ENCODE measurements around the gene PRKCH. TPM values are rescaled to one million over a fixed set of nuclear protein-coding genes. Genes with fewer than 3 reads are reported as not detected.

The PRKCH gene
- total RNA-seq, 1 experiment from 2014 or later: 10.3 TPM

DNA sequence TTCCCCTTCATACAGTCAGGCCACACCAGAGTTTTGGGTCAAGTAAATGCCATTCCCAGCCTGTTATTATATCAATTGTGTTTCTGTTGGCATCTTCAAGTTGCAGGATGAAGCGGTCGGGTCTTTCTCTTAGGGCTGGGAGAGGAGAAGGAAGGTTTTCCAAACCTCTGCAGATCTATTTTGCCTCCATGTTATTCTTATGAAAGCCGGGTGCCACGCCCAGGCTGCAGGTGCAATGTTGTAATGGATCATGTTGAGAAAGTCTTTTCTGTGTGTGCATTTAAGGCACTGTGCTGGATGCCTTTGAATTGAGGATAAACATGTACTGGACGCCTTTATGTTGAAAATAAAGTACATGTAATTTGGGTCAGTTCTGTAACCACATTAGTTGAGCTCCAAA is 209.5 kb downstream of the PRKCH start (continued):
- TF ChIP-seq, protein P1, sequence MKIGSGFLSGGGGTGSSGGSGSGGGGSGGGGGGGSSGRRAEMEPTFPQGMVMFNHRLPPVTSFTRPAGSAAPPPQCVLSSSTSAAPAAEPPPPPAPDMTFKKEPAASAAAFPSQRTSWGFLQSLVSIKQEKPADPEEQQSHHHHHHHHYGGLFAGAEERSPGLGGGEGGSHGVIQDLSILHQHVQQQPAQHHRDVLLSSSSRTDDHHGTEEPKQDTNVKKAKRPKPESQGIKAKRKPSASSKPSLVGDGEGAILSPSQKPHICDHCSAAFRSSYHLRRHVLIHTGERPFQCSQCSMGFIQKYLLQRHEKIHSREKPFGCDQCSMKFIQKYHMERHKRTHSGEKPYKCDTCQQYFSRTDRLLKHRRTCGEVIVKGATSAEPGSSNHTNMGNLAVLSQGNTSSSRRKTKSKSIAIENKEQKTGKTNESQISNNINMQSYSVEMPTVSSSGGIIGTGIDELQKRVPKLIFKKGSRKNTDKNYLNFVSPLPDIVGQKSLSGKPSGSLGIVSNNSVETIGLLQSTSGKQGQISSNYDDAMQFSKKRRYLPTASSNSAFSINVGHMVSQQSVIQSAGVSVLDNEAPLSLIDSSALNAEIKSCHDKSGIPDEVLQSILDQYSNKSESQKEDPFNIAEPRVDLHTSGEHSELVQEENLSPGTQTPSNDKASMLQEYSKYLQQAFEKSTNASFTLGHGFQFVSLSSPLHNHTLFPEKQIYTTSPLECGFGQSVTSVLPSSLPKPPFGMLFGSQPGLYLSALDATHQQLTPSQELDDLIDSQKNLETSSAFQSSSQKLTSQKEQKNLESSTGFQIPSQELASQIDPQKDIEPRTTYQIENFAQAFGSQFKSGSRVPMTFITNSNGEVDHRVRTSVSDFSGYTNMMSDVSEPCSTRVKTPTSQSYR (CRISPR knock-in tag; IDR thresholded peaks at IDR 0.05): no peak
- TF ChIP-seq FOXK1 (CRISPR knock-in tag; IDR thresholded peaks at IDR 0.05): no peak

DNA sequence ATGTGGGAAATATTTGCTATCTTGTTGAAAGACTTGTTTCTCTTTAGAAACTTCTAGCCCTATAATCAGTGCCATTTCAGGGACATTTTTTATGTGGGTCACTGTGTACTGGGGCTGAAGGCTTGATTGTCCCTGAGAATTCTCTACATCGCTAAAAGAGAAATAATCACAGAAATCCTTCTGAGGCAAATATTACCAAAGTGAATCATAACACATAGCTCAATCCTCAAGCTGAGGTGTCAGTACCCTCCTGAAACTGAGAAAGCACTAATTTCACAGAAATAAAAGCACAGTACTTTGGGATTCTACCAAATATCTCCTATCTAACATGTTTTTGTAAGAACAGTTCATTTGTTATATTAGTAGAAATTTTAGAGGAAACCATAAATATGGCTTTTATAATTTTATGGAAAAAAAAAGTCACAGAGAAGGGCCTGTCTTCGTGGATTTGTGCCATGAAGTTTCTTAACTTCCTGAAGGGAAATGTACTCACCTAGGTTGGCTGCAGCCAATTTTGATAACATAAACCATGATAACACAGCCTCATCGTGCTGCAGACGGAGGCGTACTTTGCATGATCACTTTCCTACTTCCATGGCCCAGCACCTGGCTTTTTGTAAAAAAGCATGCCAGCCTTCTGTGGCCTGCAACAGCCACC is 210.2 kb downstream of the PRKCH start:
- no peaks in the 10 kb centered on the region; the same call in 1 of the 2 replicates for H3K27me3 Mint-ChIP-seq (ENCODE audit: low read depth)
- ATAC-seq: no peak
- peaks cover 25% of the 10 kb centered on the region for H3K4me1 Mint-ChIP-seq
- no peak overlapping the region for H3K27ac Mint-ChIP-seq
- H3K9me3 Mint-ChIP-seq: no peaks in the 10 kb centered on the region
- ChIA-PET CTCF (no interaction called here), POLR2A (no interaction called here)
- H3K36me3 Mint-ChIP-seq: no peaks in the 10 kb centered on the region
- no peak overlapping the region for H3K4me3 Mint-ChIP-seq
- DNase-seq (ENCODE audit: low spot score): no peak
- no peak for TF ChIP-seq GRHL2 (CRISPR knock-in tag; IDR thresholded peaks at IDR 0.05; ENCODE audit: insufficient replicate concordance, severe bottlenecking)
- TF ChIP-seq, protein P2, sequence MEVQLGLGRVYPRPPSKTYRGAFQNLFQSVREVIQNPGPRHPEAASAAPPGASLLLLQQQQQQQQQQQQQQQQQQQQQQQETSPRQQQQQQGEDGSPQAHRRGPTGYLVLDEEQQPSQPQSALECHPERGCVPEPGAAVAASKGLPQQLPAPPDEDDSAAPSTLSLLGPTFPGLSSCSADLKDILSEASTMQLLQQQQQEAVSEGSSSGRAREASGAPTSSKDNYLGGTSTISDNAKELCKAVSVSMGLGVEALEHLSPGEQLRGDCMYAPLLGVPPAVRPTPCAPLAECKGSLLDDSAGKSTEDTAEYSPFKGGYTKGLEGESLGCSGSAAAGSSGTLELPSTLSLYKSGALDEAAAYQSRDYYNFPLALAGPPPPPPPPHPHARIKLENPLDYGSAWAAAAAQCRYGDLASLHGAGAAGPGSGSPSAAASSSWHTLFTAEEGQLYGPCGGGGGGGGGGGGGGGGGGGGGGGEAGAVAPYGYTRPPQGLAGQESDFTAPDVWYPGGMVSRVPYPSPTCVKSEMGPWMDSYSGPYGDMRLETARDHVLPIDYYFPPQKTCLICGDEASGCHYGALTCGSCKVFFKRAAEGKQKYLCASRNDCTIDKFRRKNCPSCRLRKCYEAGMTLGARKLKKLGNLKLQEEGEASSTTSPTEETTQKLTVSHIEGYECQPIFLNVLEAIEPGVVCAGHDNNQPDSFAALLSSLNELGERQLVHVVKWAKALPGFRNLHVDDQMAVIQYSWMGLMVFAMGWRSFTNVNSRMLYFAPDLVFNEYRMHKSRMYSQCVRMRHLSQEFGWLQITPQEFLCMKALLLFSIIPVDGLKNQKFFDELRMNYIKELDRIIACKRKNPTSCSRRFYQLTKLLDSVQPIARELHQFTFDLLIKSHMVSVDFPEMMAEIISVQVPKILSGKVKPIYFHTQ (CRISPR knock-in tag; IDR thresholded peaks at IDR 0.05): no peak
- TF ChIP-seq NFYB (CRISPR knock-in tag; conservative IDR thresholded peaks at IDR 0.05; ENCODE audit: low read depth): no peak
- TF ChIP-seq ZNF416 (CRISPR knock-in tag; IDR thresholded peaks at IDR 0.05): no peak
- TF ChIP-seq ZNF423 (CRISPR knock-in tag; IDR thresholded peaks at IDR 0.05): no peak
- TF ChIP-seq, protein P3, sequence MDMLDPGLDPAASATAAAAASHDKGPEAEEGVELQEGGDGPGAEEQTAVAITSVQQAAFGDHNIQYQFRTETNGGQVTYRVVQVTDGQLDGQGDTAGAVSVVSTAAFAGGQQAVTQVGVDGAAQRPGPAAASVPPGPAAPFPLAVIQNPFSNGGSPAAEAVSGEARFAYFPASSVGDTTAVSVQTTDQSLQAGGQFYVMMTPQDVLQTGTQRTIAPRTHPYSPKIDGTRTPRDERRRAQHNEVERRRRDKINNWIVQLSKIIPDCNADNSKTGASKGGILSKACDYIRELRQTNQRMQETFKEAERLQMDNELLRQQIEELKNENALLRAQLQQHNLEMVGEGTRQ (CRISPR knock-in tag; IDR thresholded peaks at IDR 0.05): no peak
- TF ChIP-seq, protein P4, sequence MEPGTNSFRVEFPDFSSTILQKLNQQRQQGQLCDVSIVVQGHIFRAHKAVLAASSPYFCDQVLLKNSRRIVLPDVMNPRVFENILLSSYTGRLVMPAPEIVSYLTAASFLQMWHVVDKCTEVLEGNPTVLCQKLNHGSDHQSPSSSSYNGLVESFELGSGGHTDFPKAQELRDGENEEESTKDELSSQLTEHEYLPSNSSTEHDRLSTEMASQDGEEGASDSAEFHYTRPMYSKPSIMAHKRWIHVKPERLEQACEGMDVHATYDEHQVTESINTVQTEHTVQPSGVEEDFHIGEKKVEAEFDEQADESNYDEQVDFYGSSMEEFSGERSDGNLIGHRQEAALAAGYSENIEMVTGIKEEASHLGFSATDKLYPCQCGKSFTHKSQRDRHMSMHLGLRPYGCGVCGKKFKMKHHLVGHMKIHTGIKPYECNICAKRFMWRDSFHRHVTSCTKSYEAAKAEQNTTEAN (CRISPR knock-in tag; IDR thresholded peaks at IDR 0.05): no peak
- no peak for TF ChIP-seq MYBL2 (CRISPR knock-in tag; IDR thresholded peaks at IDR 0.05)
- TF ChIP-seq CREB1 (CRISPR knock-in tag; IDR thresholded peaks at IDR 0.05): no peak
- no peak for TF ChIP-seq CREM (CRISPR knock-in tag; IDR thresholded peaks at IDR 0.05)
- TF ChIP-seq ZNF121 (CRISPR knock-in tag; IDR thresholded peaks at IDR 0.05): no peak
- TF ChIP-seq, protein P5, sequence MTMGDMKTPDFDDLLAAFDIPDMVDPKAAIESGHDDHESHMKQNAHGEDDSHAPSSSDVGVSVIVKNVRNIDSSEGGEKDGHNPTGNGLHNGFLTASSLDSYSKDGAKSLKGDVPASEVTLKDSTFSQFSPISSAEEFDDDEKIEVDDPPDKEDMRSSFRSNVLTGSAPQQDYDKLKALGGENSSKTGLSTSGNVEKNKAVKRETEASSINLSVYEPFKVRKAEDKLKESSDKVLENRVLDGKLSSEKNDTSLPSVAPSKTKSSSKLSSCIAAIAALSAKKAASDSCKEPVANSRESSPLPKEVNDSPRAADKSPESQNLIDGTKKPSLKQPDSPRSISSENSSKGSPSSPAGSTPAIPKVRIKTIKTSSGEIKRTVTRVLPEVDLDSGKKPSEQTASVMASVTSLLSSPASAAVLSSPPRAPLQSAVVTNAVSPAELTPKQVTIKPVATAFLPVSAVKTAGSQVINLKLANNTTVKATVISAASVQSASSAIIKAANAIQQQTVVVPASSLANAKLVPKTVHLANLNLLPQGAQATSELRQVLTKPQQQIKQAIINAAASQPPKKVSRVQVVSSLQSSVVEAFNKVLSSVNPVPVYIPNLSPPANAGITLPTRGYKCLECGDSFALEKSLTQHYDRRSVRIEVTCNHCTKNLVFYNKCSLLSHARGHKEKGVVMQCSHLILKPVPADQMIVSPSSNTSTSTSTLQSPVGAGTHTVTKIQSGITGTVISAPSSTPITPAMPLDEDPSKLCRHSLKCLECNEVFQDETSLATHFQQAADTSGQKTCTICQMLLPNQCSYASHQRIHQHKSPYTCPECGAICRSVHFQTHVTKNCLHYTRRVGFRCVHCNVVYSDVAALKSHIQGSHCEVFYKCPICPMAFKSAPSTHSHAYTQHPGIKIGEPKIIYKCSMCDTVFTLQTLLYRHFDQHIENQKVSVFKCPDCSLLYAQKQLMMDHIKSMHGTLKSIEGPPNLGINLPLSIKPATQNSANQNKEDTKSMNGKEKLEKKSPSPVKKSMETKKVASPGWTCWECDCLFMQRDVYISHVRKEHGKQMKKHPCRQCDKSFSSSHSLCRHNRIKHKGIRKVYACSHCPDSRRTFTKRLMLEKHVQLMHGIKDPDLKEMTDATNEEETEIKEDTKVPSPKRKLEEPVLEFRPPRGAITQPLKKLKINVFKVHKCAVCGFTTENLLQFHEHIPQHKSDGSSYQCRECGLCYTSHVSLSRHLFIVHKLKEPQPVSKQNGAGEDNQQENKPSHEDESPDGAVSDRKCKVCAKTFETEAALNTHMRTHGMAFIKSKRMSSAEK (CRISPR knock-in tag; IDR thresholded peaks at IDR 0.05; ENCODE audit: borderline replicate concordance): no peak
- TF ChIP-seq JUN (CRISPR knock-in tag; IDR thresholded peaks at IDR 0.05): no peak
- TF ChIP-seq, protein P6, sequence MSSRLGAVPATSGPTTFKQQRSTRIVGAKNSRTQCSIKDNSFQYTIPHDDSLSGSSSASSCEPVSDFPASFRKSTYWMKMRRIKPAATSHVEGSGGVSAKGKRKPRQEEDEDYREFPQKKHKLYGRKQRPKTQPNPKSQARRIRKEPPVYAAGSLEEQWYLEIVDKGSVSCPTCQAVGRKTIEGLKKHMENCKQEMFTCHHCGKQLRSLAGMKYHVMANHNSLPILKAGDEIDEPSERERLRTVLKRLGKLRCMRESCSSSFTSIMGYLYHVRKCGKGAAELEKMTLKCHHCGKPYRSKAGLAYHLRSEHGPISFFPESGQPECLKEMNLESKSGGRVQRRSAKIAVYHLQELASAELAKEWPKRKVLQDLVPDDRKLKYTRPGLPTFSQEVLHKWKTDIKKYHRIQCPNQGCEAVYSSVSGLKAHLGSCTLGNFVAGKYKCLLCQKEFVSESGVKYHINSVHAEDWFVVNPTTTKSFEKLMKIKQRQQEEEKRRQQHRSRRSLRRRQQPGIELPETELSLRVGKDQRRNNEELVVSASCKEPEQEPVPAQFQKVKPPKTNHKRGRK (CRISPR knock-in tag; IDR thresholded peaks at IDR 0.05; ENCODE audit: borderline replicate concordance): no peak
- TF ChIP-seq, protein P7, sequence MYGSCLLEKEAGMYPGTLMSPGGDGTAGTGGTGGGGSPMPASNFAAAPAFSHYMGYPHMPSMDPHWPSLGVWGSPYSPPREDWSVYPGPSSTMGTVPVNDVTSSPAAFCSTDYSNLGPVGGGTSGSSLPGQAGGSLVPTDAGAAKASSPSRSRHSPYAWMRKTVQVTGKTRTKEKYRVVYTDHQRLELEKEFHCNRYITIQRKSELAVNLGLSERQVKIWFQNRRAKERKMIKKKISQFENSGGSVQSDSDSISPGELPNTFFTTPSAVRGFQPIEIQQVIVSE (CRISPR knock-in tag; IDR thresholded peaks at IDR 0.05; ENCODE audit: borderline replicate concordance): no peak
- TF ChIP-seq, protein P8, sequence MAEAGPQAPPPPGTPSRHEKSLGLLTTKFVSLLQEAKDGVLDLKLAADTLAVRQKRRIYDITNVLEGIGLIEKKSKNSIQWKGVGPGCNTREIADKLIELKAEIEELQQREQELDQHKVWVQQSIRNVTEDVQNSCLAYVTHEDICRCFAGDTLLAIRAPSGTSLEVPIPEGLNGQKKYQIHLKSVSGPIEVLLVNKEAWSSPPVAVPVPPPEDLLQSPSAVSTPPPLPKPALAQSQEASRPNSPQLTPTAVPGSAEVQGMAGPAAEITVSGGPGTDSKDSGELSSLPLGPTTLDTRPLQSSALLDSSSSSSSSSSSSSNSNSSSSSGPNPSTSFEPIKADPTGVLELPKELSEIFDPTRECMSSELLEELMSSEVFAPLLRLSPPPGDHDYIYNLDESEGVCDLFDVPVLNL (CRISPR knock-in tag; IDR thresholded peaks at IDR 0.05; ENCODE audit: borderline replicate concordance, low read depth): no peak
- TF ChIP-seq ELF4 (CRISPR knock-in tag; IDR thresholded peaks at IDR 0.05; ENCODE audit: low read depth): no peak

Data from WTC11 (cell line).